ENCODE data around the gene LGI4.

- TF ChIP-seq CTCF (IDR thresholded peaks at IDR 0.05; ENCODE audit: insufficient read depth, low read depth, low read length) (no peak), EZH2 (IDR thresholded peaks at IDR 0.05; ENCODE audit: insufficient read depth, low read length) (no peak)
Measured at GRCh38 chr19:35104361-35104760, 30.5 kb downstream of the LGI4 start.
